ENCODE measurements around the gene MBOAT1.

The MBOAT1 gene

GRCh38 chr6:20095436-20095835, 116.8 kb downstream of the MBOAT1 start:
- no peak for DNase-seq

- DNase-seq, result no peak
These were observed 120.2 kb downstream of the MBOAT1 start for GRCh38 chr6:20092071-20092566.

DNA sequence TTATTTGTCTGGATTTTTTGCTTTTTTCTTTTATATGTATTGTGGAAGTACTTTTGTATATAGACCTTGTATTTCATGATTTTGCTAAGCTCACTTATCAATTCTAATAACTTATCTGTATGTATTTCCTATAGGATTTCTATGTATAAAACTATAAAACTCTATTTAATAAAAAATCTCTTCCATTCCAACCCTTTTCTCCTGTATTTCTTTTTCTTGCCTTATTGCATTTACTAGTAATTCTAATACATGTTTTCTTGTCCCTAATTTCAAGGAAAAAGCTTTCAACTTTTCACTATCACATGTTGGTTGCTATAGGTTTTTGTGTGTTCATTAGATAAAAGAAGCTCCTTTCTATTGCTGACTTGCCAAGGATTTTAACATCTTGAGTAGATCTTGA, 125.3 kb downstream of the MBOAT1 start:
- no peak for DNase-seq

DNA sequence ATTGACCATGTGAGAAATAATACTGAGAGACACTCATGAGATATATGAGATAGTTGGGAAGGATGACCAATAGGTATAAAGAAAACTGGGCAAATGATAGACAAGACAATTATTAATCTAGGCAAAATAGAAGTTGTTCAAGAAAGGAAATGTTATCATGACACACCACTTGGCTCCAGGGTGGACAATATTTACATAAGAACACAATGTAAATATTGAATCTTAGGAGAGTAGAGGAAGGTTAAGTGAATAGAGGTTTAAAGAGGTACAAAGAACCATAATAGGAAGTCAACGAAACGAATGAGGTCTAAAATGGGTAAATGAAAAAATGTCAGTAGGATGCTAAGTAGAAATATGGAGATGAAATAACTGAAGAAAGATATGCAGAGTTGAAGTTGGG, 126.5 kb downstream of the MBOAT1 start:
- DNase-seq, result no peak

DNA sequence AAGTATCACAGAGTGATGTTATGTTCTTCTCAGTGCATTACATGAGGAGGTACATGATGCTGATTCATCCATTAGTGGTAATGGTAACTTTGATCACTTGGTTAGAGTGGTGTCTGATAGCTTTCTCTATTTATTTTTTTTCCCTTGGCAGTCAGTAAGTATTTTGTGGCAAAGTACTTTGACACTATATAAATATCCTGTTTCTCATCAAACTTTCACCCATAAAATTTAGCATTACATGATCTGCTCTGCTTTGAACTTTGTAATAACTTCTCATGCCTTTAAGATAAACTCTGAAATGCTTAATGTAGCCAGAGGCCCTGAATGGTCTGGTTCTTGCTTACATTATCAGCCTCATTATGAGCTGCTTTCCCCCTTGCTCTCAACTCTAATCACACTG, 127.9 kb downstream of the MBOAT1 start:
- DNase-seq, result no peak

DNA sequence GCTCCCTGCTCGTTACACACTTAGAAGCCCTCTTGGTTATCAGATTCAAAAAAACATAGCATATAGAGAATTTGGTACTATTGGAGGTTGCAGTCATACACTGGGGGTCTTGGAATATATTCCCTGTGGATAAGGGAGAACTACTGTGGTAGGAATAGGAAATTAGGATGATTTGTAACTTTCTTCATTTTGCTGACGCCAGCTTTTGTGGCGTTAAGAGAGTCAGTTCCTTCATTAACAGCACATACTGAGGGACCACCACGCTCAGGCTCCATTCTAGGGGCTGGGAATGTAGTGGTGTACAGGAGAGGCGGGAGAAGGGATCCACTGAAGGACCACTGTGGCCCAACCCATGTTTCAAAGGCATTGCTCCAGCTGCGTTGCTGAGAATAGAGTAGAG, 140.3 kb downstream of the MBOAT1 start:
- DNase-seq, result no peak

- no peak for DNase-seq
These were observed 142.2 kb downstream of the MBOAT1 start for GRCh38 chr6:20070047-20070446.

- no peak for DNase-seq
These were observed 143.2 kb downstream of the MBOAT1 start for GRCh38 chr6:20069021-20069522.

DNA sequence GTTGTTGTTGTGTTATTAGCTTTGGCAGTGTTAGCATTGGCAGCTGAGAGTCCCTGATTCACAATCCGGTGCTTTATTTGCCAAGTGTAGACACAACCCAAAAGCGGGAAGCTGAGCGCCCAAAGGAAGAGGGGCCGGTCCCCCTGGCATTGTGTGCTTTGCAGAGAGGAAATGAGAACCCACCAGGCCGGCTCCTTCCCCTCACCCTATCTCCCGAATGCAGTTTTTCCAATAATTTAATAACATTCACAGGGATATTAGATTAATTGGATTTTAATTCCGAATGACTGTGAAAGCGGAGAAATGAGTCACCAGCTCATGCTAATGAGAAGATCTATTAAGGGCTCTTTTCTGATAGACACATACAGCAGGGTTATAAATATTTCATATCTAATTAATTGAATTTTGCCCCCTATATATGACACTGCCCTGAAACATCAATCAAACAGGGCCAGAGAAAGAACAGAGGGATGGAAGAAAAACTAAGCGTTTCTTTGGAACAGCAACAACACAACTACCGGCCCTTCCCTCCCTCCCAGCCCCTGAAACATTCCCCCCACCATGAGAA, 143.8 kb downstream of the MBOAT1 start:
- DNase-seq, result no peak

DNA sequence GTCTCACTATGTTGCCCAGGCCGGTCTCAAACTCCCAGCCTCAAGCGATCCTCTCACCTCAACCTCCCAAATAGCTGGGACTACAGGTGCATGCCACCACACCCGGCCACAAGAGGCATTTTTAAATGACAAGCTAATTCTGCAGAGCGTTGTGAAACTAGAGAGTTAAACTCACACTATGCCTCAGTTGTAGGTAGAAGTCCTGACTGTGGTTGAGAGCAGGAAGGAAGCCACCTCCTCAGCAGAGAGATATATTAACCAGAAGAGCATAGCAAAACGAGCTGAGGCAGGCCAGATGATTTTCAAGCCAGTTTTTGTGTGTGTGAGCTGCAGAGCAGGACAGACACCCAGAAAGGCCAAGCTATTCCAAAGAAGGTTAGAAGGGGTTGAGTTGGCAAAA, 150.3 kb downstream of the MBOAT1 start:
- DNase-seq, result no peak

- DNase-seq, result no peak
These were observed 152.0 kb downstream of the MBOAT1 start for GRCh38 chr6:20060252-20060651.

DNA sequence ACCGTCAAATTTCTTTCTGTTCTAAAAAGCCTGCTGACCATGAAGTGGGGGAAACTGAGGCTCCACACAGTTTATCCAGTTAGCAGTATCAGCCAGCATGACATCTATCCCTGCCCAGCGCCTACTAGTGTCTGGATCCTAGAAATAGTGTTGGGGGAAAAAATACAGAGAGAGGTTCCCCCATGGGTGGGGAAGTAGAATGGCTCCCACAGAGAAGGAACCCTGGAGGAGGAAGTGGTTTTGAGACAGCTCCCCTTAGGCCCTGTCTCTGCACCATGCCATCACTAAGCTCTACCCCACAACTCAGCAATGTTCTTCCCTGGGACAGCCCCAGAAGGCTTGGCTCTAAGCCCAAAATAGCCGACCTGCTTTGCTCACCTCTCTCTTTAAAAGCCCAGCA, 153.4 kb downstream of the MBOAT1 start:
- no peak for DNase-seq

DNA sequence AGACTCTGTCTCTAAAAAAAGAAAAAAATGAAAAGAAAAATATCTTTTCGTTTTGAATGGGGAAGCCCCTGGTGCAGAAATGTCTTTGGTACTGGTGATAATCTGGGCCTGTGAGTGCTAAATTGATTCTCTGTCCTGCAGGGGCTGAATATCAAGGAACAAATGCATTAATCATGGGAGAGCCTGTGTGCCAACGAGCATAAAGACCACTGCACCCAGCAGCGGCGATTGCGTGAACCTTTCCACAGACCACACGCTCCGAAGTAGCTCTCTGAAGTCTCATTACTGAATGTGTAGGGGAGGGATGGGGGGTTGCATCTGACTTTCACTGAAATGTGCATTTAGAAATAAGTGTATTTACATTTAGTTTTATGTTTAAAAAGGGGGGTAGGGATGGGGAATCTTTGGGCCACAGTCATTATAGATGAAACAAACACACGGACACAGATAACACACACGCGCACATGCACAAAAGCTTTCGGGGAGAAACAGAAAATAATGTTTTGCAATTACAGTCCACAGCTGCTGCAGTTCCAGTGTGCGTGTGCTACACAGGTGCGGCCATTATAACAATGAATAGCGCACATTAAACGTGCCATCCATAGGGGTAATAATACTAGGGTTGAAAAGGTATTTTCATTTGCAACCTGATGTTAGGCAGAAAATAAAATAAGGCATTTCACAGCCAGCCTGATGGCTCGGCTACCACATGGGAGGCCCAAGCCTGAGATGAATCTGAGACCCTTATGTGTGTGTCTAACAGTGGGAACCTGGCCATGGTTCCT, 154.0 kb downstream of the MBOAT1 start:
- DNase-seq, result no peak

DNA sequence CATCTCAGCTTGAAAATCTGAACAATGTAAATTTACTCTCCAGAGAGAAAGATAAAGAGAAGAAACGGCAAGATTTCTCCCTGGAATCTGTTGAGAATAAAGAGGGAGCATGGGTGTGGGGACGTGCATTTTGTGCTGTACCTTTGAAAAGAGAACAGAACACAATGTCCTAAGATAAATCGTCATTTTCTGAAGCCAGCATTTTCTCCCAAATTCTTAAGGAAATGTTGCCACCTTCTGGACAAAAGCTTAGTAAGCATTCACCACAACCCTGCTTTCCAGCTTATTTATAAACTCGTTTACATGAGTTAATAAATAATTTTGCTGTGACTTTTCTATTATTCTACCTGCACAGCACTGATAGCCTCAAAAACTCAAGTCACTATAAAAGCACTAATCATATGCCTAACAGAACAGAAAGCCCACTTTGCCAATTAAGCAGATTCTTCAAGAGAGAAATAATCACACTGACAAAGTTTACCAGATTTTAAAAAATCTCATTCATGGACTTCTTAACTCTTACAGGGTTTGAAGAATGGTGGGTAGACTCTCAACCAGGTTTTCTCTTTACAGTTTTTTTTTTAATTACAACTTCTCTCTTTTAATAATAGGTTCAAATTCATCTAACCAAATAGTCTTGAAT, 155.8 kb downstream of the MBOAT1 start:
- no peak for DNase-seq

- no peak for DNase-seq
These were observed 156.4 kb downstream of the MBOAT1 start for GRCh38 chr6:20055916-20056315.

All from activated CD8-positive, alpha-beta memory T cell treated with anti-CD3 and anti-CD28 coated beads for 24 hours (primary cell).